IMR-90 (cell line): ENCODE data around the gene KCNQ5. TPM values are rescaled to one million over a fixed set of nuclear protein-coding genes. Genes with fewer than 3 reads are reported as not detected.
A peak's percentile ranks its signal among the peaks of the same experiment; 100 is the strongest.

Experiments used
- ATAC-seq: fragments of 200-7000 bp; cut with Tn5 transposase; 2 replicates; pipeline ENCODE4 v1.9.1; 2020; ENCODE audit warnings: low read depth, mild to moderate bottlenecking, moderate library complexity
- BruUV-seq: library from RNA; stranded (reverse); fragments of 400-500 nt; replicated peaks from 2 replicates; lab custom pipeline; 2021; lab: Mats Ljungman, UMichigan
- CTCF ChIA-PET: fragments of 300-600 bp; formaldehyde crosslinking; extraction: SDS; loops from one replicate; lab custom pipeline; 2021; ENCODE audit warnings: antibody characterized with exemption; lab: Yijun Ruan, JAX
- POLR2A ChIA-PET: fragments of 300-600 bp; sonication (Branson Sonifier 250); formaldehyde crosslinking; loops from one replicate; lab custom pipeline; 2022; ENCODE audit warnings: antibody characterized with exemption; ENCODE audit not compliant: unreplicated experiment; lab: Charles Lee
- DNase-seq: peaks from one replicate; pipeline ENCODE4 v3.0.0; 2013
- H2AFZ ChIP-seq: replicated peaks from 2 replicates; pipeline ENCODE3; 2013; ENCODE audit warnings: low read length, mild to moderate bottlenecking; ENCODE audit not compliant: poor library complexity
- H2AK5ac ChIP-seq: 2 replicates; pipeline ENCODE4 v1.6.1; 2013; ENCODE audit warnings: low read depth, low read length, inconsistent platforms
- H2AK9ac ChIP-seq: replicated peaks from 2 replicates; pipeline ENCODE3; 2013; ENCODE audit warnings: mild to moderate bottlenecking, low read depth, low read length, moderate library complexity; ENCODE audit not compliant: poor library complexity
- H2BK120ac ChIP-seq: 2 replicates; pipeline ENCODE4 v1.6.1; 2013; ENCODE audit warnings: low read depth, low read length, inconsistent platforms
- H2BK15ac ChIP-seq: 3 replicates; pipeline ENCODE4 v1.6.1; 2013; ENCODE audit warnings: low read depth, low read length, inconsistent platforms
- H2BK20ac ChIP-seq: 2 replicates; pipeline ENCODE4 v1.6.1; 2013; ENCODE audit warnings: low read depth, mild to moderate bottlenecking, inconsistent platforms, low read length, moderate library complexity
- H2BK5ac ChIP-seq: 2 replicates; pipeline ENCODE4 v1.6.1; 2013; ENCODE audit warnings: mild to moderate bottlenecking, low read depth, low read length, inconsistent platforms; ENCODE audit not compliant: poor library complexity, severe bottlenecking
- H3K14ac ChIP-seq: replicated peaks from 2 replicates; pipeline ENCODE4 v1.6.1; 2013; ENCODE audit warnings: low read depth, low read length, inconsistent platforms
- H3K18ac ChIP-seq: 2 replicates; pipeline ENCODE4 v1.6.1; 2013; ENCODE audit warnings: low read depth, low read length, control low read depth
- H3K23ac ChIP-seq: 2 replicates; pipeline ENCODE4 v1.6.1; 2013; ENCODE audit warnings: low read depth, low read length, inconsistent platforms
- H3K27ac ChIP-seq: 2 replicates; pipeline ENCODE4 v1.5.1; 2013; ENCODE audit warnings: mild to moderate bottlenecking, control low read depth, low read length; ENCODE audit not compliant: insufficient read depth
- H3K27me3 ChIP-seq: 2 replicates; pipeline ENCODE4 v1.6.1; 2013; ENCODE audit warnings: low read length; ENCODE audit not compliant: control insufficient read depth, insufficient read depth
- H3K36me3 ChIP-seq: 2 replicates; pipeline ENCODE4 v1.6.1; 2013; ENCODE audit warnings: low read length, mixed read lengths; ENCODE audit not compliant: control insufficient read depth, insufficient read depth
- H3K4ac ChIP-seq: 2 replicates; pipeline ENCODE4 v1.6.1; 2013; ENCODE audit warnings: low read depth, low read length, inconsistent platforms
- H3K4me1 ChIP-seq: 2 replicates; pipeline ENCODE4 v1.6.1; 2013; ENCODE audit warnings: low read length, mixed read lengths; ENCODE audit not compliant: control insufficient read depth, insufficient read depth
- H3K4me2 ChIP-seq: 2 replicates; pipeline ENCODE4 v1.6.1; 2013; ENCODE audit warnings: low read depth, mild to moderate bottlenecking, control low read depth, low read length, moderate library complexity
- H3K4me3 ChIP-seq: 2 replicates; pipeline ENCODE4 v1.5.1; 2013; ENCODE audit warnings: low read depth, mild to moderate bottlenecking, control low read depth, low read length, moderate library complexity; ENCODE audit not compliant: insufficient read depth
- H3K56ac ChIP-seq: 2 replicates; pipeline ENCODE4 v1.6.1; 2013; ENCODE audit warnings: low read length, inconsistent platforms; ENCODE audit not compliant: insufficient read depth; ENCODE audit errors: extremely low read depth
- H3K79me1 ChIP-seq, 2 experiments: 2 replicates each; pipeline ENCODE4 v1.6.1; 2013; ENCODE audit warnings: low read length in 2 of 2, inconsistent platforms in 1 of 2, low read depth in 1 of 2
- H3K9ac ChIP-seq: 2 replicates; pipeline ENCODE4 v1.6.1; 2013; ENCODE audit warnings: low read depth, low read length, control low read depth
- H3K9me1 ChIP-seq: 2 replicates; pipeline ENCODE4 v1.6.1; 2013; ENCODE audit warnings: low read length, inconsistent platforms; ENCODE audit not compliant: insufficient read depth
- H3K9me3 ChIP-seq: 2 replicates; pipeline ENCODE4 v1.6.1; 2013; ENCODE audit warnings: low read length; ENCODE audit not compliant: control insufficient read depth, insufficient read depth
- H4K20me1 ChIP-seq: 2 replicates; pipeline ENCODE4 v1.6.1; 2013; ENCODE audit warnings: low read length, inconsistent platforms; ENCODE audit not compliant: insufficient read depth
- H4K5ac ChIP-seq: 2 replicates; pipeline ENCODE4 v1.6.1; 2013; ENCODE audit warnings: mild to moderate bottlenecking, low read depth, low read length, control low read depth
- H4K8ac ChIP-seq, 2 experiments: 2 replicates each; pipeline ENCODE4 v1.6.1; 2013; ENCODE audit warnings: low read depth in 2 of 2, low read length in 2 of 2, control low read depth in 1 of 2, inconsistent platforms in 1 of 2
- H4K91ac ChIP-seq: 2 replicates; pipeline ENCODE4 v1.6.1; 2013; ENCODE audit warnings: low read depth, low read length, inconsistent platforms; ENCODE audit not compliant: insufficient read depth
- BHLHE40 ChIP-seq: fragments of 150-350 bp; IDR thresholded peaks from 2 replicates; pipeline ENCODE4 v1.6.1; 2016; ENCODE audit warnings: mild to moderate bottlenecking, low read depth, low read length
- CEBPB ChIP-seq: IDR thresholded peaks from 2 replicates; pipeline ENCODE4 v1.6.1; 2012; ENCODE audit warnings: low read depth, low read length, improper control_type of control experiment
- CHD1 ChIP-seq: IDR thresholded peaks from 2 replicates; pipeline ENCODE4 v1.6.1; 2012; ENCODE audit warnings: low read depth, low read length, improper control_type of control experiment
- FOS ChIP-seq: fragments of 150-350 bp; IDR thresholded peaks from 2 replicates; pipeline ENCODE4 v1.6.1; 2016; ENCODE audit warnings: low read depth, low read length
- MAFK ChIP-seq: IDR thresholded peaks from 2 replicates; pipeline ENCODE4 v1.6.1; 2012; ENCODE audit warnings: low read depth, low read length, improper control_type of control experiment
- MAZ ChIP-seq: IDR thresholded peaks from 2 replicates; pipeline ENCODE4 v1.6.1; 2012; ENCODE audit warnings: low read depth, mild to moderate bottlenecking, low read length, improper control_type of control experiment, moderate library complexity, borderline replicate concordance
- MXI1 ChIP-seq: IDR thresholded peaks from 2 replicates; pipeline ENCODE4 v1.6.1; 2012; ENCODE audit warnings: low read depth, mild to moderate bottlenecking, low read length, moderate library complexity, borderline replicate concordance
- NFE2L2 ChIP-seq: fragments of 150-350 bp; IDR thresholded peaks from 2 replicates; pipeline ENCODE4 v1.6.1; 2016; ENCODE audit warnings: low read depth, mild to moderate bottlenecking, low read length
- POLR2A ChIP-seq: IDR thresholded peaks from 2 replicates; pipeline ENCODE4 v1.6.1; 2012; ENCODE audit warnings: mild to moderate bottlenecking, low read depth, low read length
- RAD21 ChIP-seq: IDR thresholded peaks from 2 replicates; pipeline ENCODE4 v1.6.1; 2012; ENCODE audit warnings: low read length, improper control_type of control experiment
- RCOR1 ChIP-seq: IDR thresholded peaks from 2 replicates; pipeline ENCODE4 v1.6.1; 2012; ENCODE audit warnings: mild to moderate bottlenecking, low read length, improper control_type of control experiment; ENCODE audit not compliant: insufficient replicate concordance
- RFX5 ChIP-seq: IDR thresholded peaks from 2 replicates; pipeline ENCODE4 v1.8.0; 2012; ENCODE audit warnings: low read depth, mild to moderate bottlenecking, low read length, moderate library complexity
- SMC3 ChIP-seq: fragments of 150-350 bp; IDR thresholded peaks from 2 replicates; pipeline ENCODE4 v1.6.1; 2016; ENCODE audit warnings: low read depth, mild to moderate bottlenecking, antibody characterized with exemption, low read length, moderate library complexity
- dilution Hi-C: fragments of 300-500 bp; cut with HindIII; formaldehyde crosslinking; loops from one replicate; pipeline ENCODE4 v1.14.3; 2018; ENCODE audit warnings: low sequenced_read_pairs; ENCODE audit not compliant: unreplicated experiment
- in situ Hi-C: fragments of 300-500 bp; cut with MboI; formaldehyde crosslinking; loops from 3 replicates; pipeline ENCODE4 v1.14.3; 2019; ENCODE audit warnings: low sequenced_read_pairs, inconsistent platforms, mixed read lengths
- intact Hi-C: fragments of 100-400 bp; cut with micrococcal nuclease; formaldehyde crosslinking; loops from 2 replicates; pipeline ENCODE4 v1.10.0; 2022
- polyA plus RNA-seq, 3 experiments: library from polyadenylated mRNA; depleted of rRNA; stranded (reverse); fragments of >200 nt; gene quantifications; 2 replicates each; pipeline ENCODE4 v1.2.3, GENCODE V29; 2012; ENCODE audit warnings: low replicate concordance in 1 of 3
- total RNA-seq: library from RNA; depleted of rRNA; stranded (reverse); fragments of >200 nt; gene quantifications from 2 replicates; pipeline ENCODE4 v1.2.3, GENCODE V29; 2012
- TF ChIP-seq, protein P1 (sequence below): conservative IDR thresholded peaks from 2 replicates; pipeline ENCODE4 v1.5.1; 2012; ENCODE audit warnings: mild to moderate bottlenecking, low read depth, low read length, improper control_type of control experiment
- TF ChIP-seq, protein P2 (sequence below): fragments of 150-350 bp; IDR thresholded peaks from 2 replicates; pipeline ENCODE4 v1.6.1; 2016; ENCODE audit warnings: low read depth, mild to moderate bottlenecking, low read length, moderate library complexity, borderline replicate concordance
- TF ChIP-seq, protein P3 (sequence below): fragments of 150-350 bp; IDR thresholded peaks from 2 replicates; pipeline ENCODE4 v1.6.1; 2017; ENCODE audit warnings: mild to moderate bottlenecking, antibody characterized with exemption, low read length, low read depth

KCNQ5 gene
- total and polyA plus RNA-seq, 2 of the 4 experiments (the other 2 are of a cell fraction), result 0.75 to 1.3 TPM

DNA sequence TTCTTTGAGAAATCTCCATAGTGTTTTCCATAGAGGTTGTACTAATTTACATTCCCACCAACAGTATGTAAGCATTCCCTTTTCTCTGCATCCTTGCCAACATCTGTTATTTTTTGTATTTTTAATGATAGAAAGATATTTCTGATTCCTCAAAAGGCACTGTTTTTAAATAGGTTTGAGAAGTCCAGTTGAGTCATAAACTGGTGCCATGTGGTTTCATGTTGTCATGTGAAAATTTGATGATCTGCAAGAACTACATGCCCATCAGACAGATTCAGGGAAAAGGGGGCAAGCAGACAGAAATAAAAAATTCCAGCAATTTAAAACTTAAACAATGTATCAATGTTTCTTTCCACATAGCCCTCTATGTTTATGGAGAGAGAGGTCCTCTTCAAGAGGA, 227.5 kb downstream of the KCNQ5 start:
- no TSS peak for BruUV-seq
- Histone ChIP-seq H3K9me1 (0 out of 2 replicates have a peak, but pooled peaks cover 2% of the 10 kb centered on the region), H3K23ac (no peak overlapping the region), H3K4me3 (no peak overlapping the region), H3K27ac (no peak overlapping the region), H3K4ac (no peak overlapping the region), H3K27me3 (no peaks in the 10 kb centered on the region), H4K91ac (no peak overlapping the region), H4K20me1 (no peaks in the 10 kb centered on the region), H4K8ac (no peak overlapping the region), H4K5ac (no peak overlapping the region), H3K9me3 (no peaks in the 10 kb centered on the region), H3K56ac (no peak overlapping the region), H3K79me1 (no peaks in the 10 kb centered on the region), H3K14ac (no peak overlapping the region), H3K4me1 (no peaks in the 10 kb centered on the region), H3K18ac (no peak overlapping the region), H2BK5ac (no peak overlapping the region), H2AK9ac (no peak overlapping the region), H2BK120ac (no peak overlapping the region), H3K4me2 (no peak overlapping the region), H3K9ac (no peak overlapping the region), H3K36me3 (no peaks in the 10 kb centered on the region), H2BK15ac (no peak overlapping the region), H2AK5ac (no peak overlapping the region), H2BK20ac (no peak overlapping the region), H2AFZ (no peak overlapping the region)
- in situ Hi-C loops, result no loop called here
- dilution Hi-C loops, result no loop called here
- DNase-seq (peak; percentile 39), ATAC-seq (no peak)
- intact Hi-C loops, result no loop called here
- TF ChIP-seq CEBPB (no peak), FOS (no peak), RCOR1 (no peak), MAZ (no peak), RAD21 (no peak), BHLHE40 (no peak), SMC3 (no peak), MAFK (no peak), MXI1 (no peak), CHD1 (no peak), RFX5 (no peak), NFE2L2 (no peak), POLR2A (no peak)
- TF ChIP-seq, protein P1, sequence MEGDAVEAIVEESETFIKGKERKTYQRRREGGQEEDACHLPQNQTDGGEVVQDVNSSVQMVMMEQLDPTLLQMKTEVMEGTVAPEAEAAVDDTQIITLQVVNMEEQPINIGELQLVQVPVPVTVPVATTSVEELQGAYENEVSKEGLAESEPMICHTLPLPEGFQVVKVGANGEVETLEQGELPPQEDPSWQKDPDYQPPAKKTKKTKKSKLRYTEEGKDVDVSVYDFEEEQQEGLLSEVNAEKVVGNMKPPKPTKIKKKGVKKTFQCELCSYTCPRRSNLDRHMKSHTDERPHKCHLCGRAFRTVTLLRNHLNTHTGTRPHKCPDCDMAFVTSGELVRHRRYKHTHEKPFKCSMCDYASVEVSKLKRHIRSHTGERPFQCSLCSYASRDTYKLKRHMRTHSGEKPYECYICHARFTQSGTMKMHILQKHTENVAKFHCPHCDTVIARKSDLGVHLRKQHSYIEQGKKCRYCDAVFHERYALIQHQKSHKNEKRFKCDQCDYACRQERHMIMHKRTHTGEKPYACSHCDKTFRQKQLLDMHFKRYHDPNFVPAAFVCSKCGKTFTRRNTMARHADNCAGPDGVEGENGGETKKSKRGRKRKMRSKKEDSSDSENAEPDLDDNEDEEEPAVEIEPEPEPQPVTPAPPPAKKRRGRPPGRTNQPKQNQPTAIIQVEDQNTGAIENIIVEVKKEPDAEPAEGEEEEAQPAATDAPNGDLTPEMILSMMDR, result no peak
- TF ChIP-seq, protein P2, sequence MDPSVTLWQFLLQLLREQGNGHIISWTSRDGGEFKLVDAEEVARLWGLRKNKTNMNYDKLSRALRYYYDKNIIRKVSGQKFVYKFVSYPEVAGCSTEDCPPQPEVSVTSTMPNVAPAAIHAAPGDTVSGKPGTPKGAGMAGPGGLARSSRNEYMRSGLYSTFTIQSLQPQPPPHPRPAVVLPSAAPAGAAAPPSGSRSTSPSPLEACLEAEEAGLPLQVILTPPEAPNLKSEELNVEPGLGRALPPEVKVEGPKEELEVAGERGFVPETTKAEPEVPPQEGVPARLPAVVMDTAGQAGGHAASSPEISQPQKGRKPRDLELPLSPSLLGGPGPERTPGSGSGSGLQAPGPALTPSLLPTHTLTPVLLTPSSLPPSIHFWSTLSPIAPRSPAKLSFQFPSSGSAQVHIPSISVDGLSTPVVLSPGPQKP, result no peak
- TF ChIP-seq, protein P3, sequence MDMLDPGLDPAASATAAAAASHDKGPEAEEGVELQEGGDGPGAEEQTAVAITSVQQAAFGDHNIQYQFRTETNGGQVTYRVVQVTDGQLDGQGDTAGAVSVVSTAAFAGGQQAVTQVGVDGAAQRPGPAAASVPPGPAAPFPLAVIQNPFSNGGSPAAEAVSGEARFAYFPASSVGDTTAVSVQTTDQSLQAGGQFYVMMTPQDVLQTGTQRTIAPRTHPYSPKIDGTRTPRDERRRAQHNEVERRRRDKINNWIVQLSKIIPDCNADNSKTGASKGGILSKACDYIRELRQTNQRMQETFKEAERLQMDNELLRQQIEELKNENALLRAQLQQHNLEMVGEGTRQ, result no peak
- POLR2A ChIA-PET, result no interaction called here
- CTCF ChIA-PET, result no interaction called here
